ENCODE results near the gene TRPM7. TPM values are rescaled to one million over a fixed set of nuclear protein-coding genes. Genes with fewer than 3 reads are reported as not detected.

The TRPM7 gene
- total RNA-seq, 1 donor from 2014 or later = 31.2 TPM

DNA sequence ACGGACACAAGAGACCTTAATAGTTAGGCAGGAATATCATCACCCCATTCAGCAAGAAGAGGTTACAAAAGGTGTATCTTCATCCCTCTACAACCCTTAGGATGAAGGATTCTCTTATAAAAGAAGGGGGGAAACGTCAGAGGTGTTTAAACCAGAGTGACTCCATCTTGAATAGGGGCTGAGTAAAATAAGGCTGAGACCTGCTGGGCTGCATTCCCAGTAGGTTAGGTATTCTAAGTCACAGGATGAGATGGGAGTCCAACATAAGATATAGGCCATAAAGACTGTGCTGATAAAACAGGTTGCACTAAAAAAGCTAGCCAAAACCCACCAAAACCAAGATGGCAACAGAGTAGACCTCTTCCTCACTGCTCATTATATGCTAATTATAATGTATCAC lies 16.5 kb downstream of the TRPM7 start:
- H3K27me3 ChIP-seq (ENCODE audit: control insufficient read depth, insufficient read depth, low read length) = no peaks in the 10 kb centered on the region
- TF ChIP-seq, protein P1, sequence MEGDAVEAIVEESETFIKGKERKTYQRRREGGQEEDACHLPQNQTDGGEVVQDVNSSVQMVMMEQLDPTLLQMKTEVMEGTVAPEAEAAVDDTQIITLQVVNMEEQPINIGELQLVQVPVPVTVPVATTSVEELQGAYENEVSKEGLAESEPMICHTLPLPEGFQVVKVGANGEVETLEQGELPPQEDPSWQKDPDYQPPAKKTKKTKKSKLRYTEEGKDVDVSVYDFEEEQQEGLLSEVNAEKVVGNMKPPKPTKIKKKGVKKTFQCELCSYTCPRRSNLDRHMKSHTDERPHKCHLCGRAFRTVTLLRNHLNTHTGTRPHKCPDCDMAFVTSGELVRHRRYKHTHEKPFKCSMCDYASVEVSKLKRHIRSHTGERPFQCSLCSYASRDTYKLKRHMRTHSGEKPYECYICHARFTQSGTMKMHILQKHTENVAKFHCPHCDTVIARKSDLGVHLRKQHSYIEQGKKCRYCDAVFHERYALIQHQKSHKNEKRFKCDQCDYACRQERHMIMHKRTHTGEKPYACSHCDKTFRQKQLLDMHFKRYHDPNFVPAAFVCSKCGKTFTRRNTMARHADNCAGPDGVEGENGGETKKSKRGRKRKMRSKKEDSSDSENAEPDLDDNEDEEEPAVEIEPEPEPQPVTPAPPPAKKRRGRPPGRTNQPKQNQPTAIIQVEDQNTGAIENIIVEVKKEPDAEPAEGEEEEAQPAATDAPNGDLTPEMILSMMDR (IDR thresholded peaks at IDR 0.05; ENCODE audit: insufficient read depth, low read length, poor library complexity, severe bottlenecking) = no peak
- no peaks in the 10 kb centered on the region for H3K36me3 ChIP-seq (ENCODE audit: control insufficient read depth, insufficient read depth, low read length)
- no peak overlapping the region for H3K4me3 ChIP-seq (ENCODE audit: low read depth, low read length)
- DNase-seq (ENCODE audit: low read depth) = no peak

DNA sequence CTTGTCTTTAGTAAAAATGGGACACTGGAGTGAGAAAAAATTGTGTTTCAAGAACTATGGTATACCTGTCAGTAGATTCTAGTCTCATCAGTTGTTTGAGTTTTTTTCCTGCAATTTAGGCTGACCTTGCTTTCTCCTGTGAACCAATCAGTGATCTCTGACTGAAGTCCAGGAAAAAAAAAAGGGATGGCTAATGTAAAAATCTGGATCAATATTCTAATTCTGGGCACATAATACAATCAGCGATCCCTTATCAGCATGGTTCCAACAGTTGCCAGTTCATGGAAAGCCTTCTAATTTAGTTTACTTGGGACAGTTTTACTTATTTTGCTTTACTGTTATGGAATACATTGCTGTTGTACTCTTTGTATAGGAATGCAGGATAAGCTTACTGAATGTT lies 17.0 kb downstream of the TRPM7 start:
- no peaks in the 10 kb centered on the region for H3K36me3 ChIP-seq (ENCODE audit: control insufficient read depth, insufficient read depth, low read length)
- H3K4me3 ChIP-seq (ENCODE audit: low read depth, low read length) = no peak overlapping the region
- H3K27me3 ChIP-seq (ENCODE audit: control insufficient read depth, insufficient read depth, low read length) = no peaks in the 10 kb centered on the region
- TF ChIP-seq, protein P1 (IDR thresholded peaks at IDR 0.05; ENCODE audit: insufficient read depth, low read length, poor library complexity, severe bottlenecking) = no peak
- no peak for DNase-seq (ENCODE audit: low read depth)

DNA sequence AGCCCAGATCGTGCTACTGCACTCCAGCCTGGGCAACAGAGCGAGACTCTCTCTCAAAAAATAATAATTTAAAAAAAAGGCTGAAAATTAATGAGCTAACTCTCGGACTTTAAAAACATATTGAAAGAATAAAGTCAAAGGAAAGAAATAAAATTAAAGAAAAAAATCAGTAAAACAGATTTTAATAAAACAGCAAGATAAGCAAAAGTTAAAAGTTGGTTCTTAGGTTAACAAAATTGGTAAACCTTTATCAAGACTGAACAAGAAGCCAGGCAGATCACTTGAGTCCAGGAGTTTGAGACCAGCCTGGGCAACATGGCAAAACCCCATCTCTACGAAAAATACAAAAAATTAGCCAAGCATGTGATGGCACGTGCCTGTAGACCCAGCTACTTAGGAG lies 20.7 kb downstream of the TRPM7 start:
- H3K36me3 ChIP-seq (ENCODE audit: control insufficient read depth, insufficient read depth, low read length) = no peaks in the 10 kb centered on the region
- DNase-seq (ENCODE audit: low read depth) = no peak
- H3K27me3 ChIP-seq (ENCODE audit: control insufficient read depth, insufficient read depth, low read length) = no peaks in the 10 kb centered on the region
- TF ChIP-seq, protein P1 (IDR thresholded peaks at IDR 0.05; ENCODE audit: insufficient read depth, low read length, poor library complexity, severe bottlenecking) = no peak
- no peak overlapping the region for H3K4me3 ChIP-seq (ENCODE audit: low read depth, low read length)

DNA sequence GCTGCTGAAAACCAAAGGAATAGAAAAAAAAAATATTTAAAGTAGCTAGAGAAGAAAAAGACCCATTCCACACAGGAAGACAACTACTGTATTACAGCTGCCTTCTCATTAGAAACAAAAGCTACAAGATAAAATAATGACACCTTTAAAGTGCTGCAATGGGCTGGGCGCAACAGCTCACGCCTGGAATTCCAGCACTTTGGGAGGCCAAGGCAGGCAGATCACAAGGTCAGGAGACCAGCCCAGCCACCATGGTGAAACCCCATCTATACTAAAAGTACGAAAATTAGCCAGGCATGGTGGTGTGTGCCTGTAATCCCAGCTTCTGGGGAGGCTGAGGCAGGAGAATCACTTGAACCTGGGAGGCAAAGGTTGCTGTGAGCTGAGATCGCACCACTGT lies 31.0 kb downstream of the TRPM7 start:
- DNase-seq (ENCODE audit: low read depth) = no peak
- no peak overlapping the region for H3K4me3 ChIP-seq (ENCODE audit: low read depth, low read length)
- TF ChIP-seq, protein P1 (IDR thresholded peaks at IDR 0.05; ENCODE audit: insufficient read depth, low read length, poor library complexity, severe bottlenecking) = no peak
- no peaks in the 10 kb centered on the region for H3K27me3 ChIP-seq (ENCODE audit: control insufficient read depth, insufficient read depth, low read length)
- peaks cover 1% of the 10 kb centered on the region for H3K36me3 ChIP-seq (ENCODE audit: control insufficient read depth, insufficient read depth, low read length)

DNA sequence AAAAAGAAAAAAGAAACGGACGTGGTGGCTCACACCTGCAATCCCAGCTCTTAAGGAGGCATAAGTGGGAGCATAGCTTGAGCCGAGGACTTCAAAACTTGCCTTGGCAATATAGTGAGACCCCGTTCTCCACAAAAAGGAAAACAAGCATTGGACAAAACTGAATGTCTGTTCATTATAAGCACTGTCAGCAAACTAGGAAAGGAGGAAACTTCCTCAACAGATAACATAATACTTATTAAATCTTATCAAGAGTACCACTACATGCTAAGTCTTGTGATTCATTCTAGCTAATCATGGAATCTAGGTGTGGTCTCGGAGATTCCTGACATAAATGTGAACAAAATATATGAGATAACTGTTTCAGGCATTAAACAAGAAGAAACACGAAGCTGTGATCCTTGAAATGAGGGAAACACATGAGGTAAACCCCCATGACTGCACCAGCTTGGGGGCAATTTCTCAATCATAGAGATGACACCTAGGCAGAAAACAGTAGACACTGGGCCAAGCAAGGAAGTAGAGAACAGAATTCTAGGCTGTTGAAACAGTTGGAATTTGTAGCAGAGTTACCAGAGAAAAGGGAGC lies 33.3 kb downstream of the TRPM7 start:
- Histone ChIP-seq H3K36me3 (ENCODE audit: control insufficient read depth, insufficient read depth, low read length) (peaks cover 1% of the 10 kb centered on the region), H3K4me3 (ENCODE audit: low read depth, low read length) (no peak overlapping the region), H3K27me3 (ENCODE audit: control insufficient read depth, insufficient read depth, low read length) (no peaks in the 10 kb centered on the region)
- DNase-seq (ENCODE audit: low read depth) = no peak
- TF ChIP-seq, protein P1 (IDR thresholded peaks at IDR 0.05; ENCODE audit: insufficient read depth, low read length, poor library complexity, severe bottlenecking) = no peak

DNA sequence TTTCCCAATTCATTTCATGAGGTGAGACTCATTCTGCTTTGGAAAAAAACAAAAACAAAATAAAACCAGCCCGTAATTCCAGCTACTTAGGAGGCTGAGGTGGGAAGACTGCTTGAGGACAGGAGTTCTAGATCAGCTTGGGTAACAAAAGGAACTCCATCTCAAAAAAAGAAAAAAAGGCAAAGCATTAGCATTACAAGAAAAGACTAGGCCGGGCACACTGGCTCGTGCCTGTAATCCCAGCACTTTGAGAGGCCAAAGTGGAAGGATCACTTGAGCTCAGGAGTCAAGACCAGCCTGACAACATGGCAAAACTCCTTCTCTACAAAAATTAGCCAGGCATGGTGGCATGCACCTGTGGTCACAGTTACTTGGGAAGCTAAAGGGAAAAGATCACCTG lies 33.9 kb downstream of the TRPM7 start:
- Histone ChIP-seq H3K27me3 (ENCODE audit: control insufficient read depth, insufficient read depth, low read length) (no peaks in the 10 kb centered on the region), H3K36me3 (ENCODE audit: control insufficient read depth, insufficient read depth, low read length) (peaks cover 1% of the 10 kb centered on the region), H3K4me3 (ENCODE audit: low read depth, low read length) (no peak overlapping the region)
- no peak for DNase-seq (ENCODE audit: low read depth)
- TF ChIP-seq, protein P1 (IDR thresholded peaks at IDR 0.05; ENCODE audit: insufficient read depth, low read length, poor library complexity, severe bottlenecking) = no peak

All from kidney epithelial cell (primary cell).